GM20431 (cell line): ENCODE data around the gene SLC16A4.

Source experiments
- in situ Hi-C: fragments of 300-500 bp; cut with MseI, MboI; formaldehyde crosslinking; loops from one replicate; pipeline ENCODE4 v1.15.0; 2020; ENCODE audit warnings: low sequenced_read_pairs; ENCODE audit not compliant: unreplicated experiment

Gene SLC16A4

DNA sequence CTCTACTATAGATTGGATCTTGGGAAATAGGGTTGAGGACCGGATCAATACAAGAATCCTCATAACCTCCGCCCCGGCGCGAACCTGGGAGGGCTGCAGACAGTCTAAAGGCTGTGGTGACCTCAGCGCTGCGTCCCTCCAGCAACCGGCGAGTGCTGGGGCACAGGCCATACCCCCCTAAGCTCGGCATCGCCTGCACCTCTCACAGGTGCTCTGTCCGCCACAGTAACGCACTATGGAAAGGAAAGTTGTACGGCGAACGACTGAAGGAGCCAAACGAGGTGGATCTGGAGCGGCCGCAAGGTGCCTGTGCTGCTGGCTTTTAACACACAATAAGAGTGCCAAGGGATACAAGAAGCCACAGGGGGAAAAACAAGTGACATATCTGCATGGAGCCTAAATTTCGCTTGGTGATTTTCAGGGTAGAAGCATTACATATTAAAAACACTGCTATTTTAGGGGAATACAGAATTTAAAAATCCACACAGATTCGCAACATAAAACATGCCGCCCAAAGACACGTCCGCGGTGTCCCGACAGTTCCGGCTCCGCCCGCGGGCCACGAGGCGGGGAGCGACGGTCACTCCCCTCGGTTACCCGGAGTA is 53.0 kb downstream of the SLC16A4 start:
- in situ Hi-C loops, result no loop called here

- in situ Hi-C loops, result no loop called here
Measured at GRCh38 chr1:110336300-110337039, 54.4 kb downstream of the SLC16A4 start.

DNA sequence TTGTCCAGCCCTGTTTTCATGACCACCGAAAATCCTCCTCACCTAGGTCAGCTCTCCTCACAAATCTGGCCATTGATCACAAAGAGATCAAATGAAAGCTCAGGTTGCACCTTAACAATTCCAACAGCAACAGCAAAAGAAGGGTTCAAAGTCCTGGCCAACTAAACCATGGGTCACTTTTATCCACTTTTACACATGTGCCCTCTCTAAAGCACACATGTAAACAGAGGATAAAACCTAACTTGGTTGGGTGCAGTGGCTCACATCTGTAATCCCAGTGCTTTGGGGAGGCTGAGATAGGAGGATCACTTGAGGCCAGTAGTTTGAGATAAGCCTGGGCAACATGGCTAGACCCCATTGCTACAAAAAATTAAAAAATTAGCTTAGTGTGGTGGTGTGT is 55.6 kb downstream of the SLC16A4 start:
- in situ Hi-C loops, result no loop called here

GRCh38 chr1:110328700-110329099 is 62.1 kb downstream of the SLC16A4 start:
- in situ Hi-C loops, result no loop called here

GRCh38 chr1:110328274-110328673 is 62.6 kb downstream of the SLC16A4 start:
- in situ Hi-C loops, result no loop called here

DNA sequence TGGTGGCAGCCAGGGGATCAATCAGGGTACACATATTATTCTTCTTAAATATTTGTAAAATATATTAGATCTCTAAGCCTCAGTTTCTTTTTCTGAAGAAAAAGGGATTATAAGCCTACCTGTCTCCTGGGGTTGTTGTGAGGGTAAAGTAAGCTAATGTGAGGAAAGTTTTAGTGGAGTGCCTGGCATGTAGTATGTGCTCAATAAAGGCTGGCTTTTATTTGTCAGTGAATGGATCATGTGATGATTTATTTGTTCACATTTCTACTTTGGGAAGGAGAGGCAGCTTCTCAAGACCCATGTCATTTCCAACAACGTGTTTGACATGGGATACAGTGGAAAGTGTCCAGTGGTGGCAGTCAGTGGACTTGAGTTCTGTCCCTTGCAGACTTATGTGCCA is 64.0 kb downstream of the SLC16A4 start:
- in situ Hi-C loops, result no loop called here

DNA sequence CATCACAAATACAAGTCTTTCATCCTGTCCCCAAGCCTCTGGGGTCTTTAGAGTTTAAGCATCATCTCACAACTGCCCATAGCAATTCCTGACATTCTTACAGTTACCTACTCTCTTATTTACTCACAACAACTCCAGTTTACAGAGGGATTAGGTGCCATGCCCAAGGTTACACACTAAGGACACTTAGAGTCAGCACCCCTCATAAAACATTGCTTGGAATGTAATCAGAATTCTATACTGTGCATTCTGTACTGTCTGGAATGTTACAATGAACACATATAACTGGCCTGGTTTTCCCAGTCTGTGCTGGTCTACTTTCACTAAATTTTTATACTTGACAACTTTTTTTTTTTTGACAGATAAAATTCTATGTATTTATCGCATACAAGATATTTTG is 66.2 kb downstream of the SLC16A4 start:
- in situ Hi-C loops, result no loop called here

DNA sequence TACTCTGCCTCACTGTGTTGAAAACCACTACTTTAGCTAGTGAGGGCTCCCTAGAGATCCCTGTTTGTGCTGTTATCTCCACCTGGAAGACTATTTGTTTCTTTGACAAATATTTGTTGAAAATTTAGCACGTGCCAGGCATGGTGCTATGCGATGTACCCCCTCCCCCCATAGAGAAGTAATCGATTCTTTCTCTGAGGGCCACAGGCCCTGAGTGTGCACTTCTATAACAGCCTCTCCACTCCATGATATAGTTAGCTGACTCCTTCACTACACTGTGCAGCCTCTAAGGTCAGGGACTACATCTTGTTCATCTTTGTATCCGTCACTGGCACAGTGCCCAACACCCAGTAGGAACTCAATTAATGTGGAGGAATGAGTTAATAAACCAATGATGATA is 69.0 kb downstream of the SLC16A4 start:
- in situ Hi-C loops, result no loop called here

GRCh38 chr1:110321045-110321444 is 69.8 kb downstream of the SLC16A4 start:
- in situ Hi-C loops, result no loop called here

- in situ Hi-C loops, result no loop called here
Measured at GRCh38 chr1:110320168-110320518, 70.7 kb downstream of the SLC16A4 start.

DNA sequence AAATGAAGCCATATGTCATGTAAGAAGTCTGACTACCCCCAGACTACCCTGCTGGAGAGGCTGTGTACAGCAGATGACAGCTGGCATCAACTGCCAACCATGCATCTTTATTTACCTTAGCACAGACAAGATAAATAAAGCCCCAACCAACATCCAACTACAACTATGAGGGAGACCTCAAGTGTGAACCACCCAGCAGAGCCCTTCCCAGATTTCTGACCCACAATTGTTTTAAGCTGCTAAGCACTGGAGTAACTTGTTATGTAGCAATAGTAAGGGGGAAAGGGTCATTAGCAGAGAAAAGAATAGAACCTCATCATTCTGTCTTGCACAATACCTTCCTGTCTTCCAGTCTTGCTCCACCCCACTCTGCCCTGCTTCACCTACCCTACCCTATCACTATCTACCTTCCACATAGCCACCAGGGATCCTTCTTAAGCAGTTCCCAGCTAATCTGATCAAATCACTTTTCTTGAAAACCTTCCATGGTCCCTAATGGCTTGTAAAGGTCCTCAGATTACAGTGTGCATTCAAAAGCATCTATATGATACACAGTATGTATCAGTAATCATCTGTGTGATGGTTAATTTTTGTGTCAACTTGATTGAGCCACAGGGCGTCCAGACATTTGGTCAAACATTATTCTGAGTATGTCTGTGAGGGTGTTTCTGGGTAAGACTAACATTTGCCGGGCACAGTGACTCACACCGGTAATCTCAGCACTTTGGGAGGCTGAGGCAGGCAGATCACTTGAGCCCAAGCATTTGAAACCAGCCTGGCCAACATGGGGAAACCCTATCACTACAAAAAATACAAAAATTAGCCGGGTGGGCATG is 71.3 kb downstream of the SLC16A4 start:
- in situ Hi-C loops, result loop anchor here (10.0 kb wide), 1 partner anchor 115 kb away; no protein-coding TSS in a partner anchor

- in situ Hi-C loops, result loop anchor here (10.0 kb wide), 1 partner anchor 113 kb away; no protein-coding TSS in a partner anchor
Measured at GRCh38 chr1:110318046-110318445, 72.8 kb downstream of the SLC16A4 start.

DNA sequence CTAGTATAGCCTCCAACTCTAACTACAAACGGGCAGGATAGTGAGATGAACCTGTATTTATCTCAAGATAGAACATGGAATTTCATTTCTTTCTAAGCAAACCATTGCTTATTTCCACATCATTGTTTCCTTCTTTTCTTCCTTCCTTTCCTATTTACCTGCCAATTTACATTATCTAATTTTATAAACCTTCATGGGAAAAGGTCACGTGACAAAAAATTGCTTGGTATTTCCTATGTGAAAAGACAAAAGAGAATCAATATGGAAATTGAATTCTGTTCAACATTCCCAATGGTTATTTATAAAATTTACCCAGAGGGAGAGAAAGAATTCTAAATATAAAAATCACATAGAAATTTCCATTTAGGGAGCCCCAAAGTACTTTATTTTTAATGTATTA is 74.1 kb downstream of the SLC16A4 start:
- in situ Hi-C loops, result loop anchor here (10.0 kb wide), 1 partner anchor 112 kb away; no protein-coding TSS in a partner anchor
